ENCODE results near the gene OR5V1.

DNA sequence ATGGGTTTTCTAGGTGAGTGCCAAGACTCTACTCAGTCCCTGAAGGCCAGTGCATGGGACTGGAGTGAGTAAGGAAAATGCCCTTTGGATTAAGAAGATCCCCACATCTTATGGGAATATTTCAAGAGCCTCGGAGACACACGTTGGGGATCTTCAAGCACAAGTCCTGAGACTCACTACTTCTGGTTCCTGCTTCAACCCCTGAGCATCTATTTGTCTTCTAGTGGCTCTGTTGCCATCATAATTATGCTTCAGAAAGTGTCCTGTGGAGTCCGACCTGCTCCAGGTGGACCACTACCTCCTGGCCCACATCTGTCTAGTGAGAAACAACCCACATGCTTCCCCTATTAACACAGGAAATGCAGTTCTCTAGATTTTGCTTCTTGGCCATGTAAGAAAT lies at the start of gene OR5V1:
- no peak for TF ChIP-seq SIN3A (IDR thresholded peaks at IDR 0.05; ENCODE audit: borderline replicate concordance, insufficient read depth, low read length)
- TF ChIP-seq TAF1 (IDR thresholded peaks at IDR 0.05; ENCODE audit: borderline replicate concordance, insufficient read depth, low read length), result no peak
- TF ChIP-seq POLR2AphosphoS5 (IDR thresholded peaks at IDR 0.05; ENCODE audit: low read depth, low read length), result no peak
- TF ChIP-seq, protein P1, sequence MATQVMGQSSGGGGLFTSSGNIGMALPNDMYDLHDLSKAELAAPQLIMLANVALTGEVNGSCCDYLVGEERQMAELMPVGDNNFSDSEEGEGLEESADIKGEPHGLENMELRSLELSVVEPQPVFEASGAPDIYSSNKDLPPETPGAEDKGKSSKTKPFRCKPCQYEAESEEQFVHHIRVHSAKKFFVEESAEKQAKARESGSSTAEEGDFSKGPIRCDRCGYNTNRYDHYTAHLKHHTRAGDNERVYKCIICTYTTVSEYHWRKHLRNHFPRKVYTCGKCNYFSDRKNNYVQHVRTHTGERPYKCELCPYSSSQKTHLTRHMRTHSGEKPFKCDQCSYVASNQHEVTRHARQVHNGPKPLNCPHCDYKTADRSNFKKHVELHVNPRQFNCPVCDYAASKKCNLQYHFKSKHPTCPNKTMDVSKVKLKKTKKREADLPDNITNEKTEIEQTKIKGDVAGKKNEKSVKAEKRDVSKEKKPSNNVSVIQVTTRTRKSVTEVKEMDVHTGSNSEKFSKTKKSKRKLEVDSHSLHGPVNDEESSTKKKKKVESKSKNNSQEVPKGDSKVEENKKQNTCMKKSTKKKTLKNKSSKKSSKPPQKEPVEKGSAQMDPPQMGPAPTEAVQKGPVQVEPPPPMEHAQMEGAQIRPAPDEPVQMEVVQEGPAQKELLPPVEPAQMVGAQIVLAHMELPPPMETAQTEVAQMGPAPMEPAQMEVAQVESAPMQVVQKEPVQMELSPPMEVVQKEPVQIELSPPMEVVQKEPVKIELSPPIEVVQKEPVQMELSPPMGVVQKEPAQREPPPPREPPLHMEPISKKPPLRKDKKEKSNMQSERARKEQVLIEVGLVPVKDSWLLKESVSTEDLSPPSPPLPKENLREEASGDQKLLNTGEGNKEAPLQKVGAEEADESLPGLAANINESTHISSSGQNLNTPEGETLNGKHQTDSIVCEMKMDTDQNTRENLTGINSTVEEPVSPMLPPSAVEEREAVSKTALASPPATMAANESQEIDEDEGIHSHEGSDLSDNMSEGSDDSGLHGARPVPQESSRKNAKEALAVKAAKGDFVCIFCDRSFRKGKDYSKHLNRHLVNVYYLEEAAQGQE (IDR thresholded peaks at IDR 0.05; ENCODE audit: insufficient read depth in 1 of 2, low read depth in 2 of 2, low read length in 2 of 2), result no peak

Data from PFSK-1 (cell line).